ENCODE data around the gene PDZD8. TPM values are rescaled to one million over a fixed set of nuclear protein-coding genes. Genes with fewer than 3 reads are reported as not detected.

PDZD8 gene
- total RNA-seq, 1 donor from 2014 or later: 27.0 TPM

GRCh38 chr10:117320050-117320665 is 55.1 kb downstream of the PDZD8 start:
- peak; percentile 30 to 46 (median 31) for TF ChIP-seq CTCF (IDR thresholded peaks at IDR 0.05)
- no peak for TF ChIP-seq POLR2AphosphoS5 (IDR thresholded peaks at IDR 0.05; ENCODE audit: insufficient read depth in 1 of 2, low read depth in 1 of 2)
- intact Hi-C loops (cut with DNase I): no loop called here
- no peaks in the 10 kb centered on the region for H3K36me3 ChIP-seq
- H3K27ac ChIP-seq: no peak overlapping the region
- H3K4me3 ChIP-seq: no peak overlapping the region
- H3K27me3 ChIP-seq: no peaks in the 10 kb centered on the region
- H3K4me1 ChIP-seq: no peaks in the 10 kb centered on the region
- no peak for DNase-seq (ENCODE audit: extremely low spot score in 2 of 2)
- no peaks in the 10 kb centered on the region for H3K9me3 ChIP-seq

GRCh38 chr10:117318909-117319308 is 56.3 kb downstream of the PDZD8 start:
- no peaks in the 10 kb centered on the region for H3K36me3 ChIP-seq
- H3K4me1 ChIP-seq: no peaks in the 10 kb centered on the region
- no peak overlapping the region for H3K27ac ChIP-seq
- no peak overlapping the region for H3K4me3 ChIP-seq
- TF ChIP-seq CTCF (IDR thresholded peaks at IDR 0.05): no peak
- no peak for TF ChIP-seq POLR2AphosphoS5 (IDR thresholded peaks at IDR 0.05; ENCODE audit: insufficient read depth in 1 of 2, low read depth in 1 of 2)
- TF ChIP-seq POLR2A (IDR thresholded peaks at IDR 0.05): no peak
- H3K27me3 ChIP-seq: no peaks in the 10 kb centered on the region
- H3K9me3 ChIP-seq: no peaks in the 10 kb centered on the region
- no peak for DNase-seq (ENCODE audit: extremely low spot score in 2 of 2)
- intact Hi-C loops (cut with DNase I): no loop called here

DNA sequence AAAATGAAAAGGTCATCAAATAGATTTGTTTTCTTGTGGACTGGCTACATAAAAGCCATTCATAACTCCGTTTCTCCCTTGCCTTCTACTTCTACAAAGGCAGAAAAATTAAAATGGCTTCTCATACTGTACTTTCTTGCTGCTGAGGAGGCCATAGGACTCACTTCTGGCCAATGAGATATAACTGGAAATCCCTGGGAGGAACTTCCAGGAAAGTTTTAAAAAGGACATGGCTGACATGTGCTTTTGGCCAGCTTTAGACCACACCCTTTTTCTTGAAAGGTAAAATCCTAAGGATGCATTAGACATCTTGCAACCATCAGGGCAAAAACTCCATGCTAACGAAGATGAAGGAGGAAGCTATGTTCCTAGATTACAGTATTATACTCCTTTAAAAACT is 58.5 kb downstream of the PDZD8 start:
- Histone ChIP-seq H3K4me1 (no peaks in the 10 kb centered on the region), H3K27ac (no peak overlapping the region), H3K36me3 (no peaks in the 10 kb centered on the region), H3K4me3 (no peak overlapping the region), H3K9me3 (no peaks in the 10 kb centered on the region), H3K27me3 (no peaks in the 10 kb centered on the region)
- intact Hi-C loops (cut with DNase I): no loop called here
- DNase-seq (ENCODE audit: extremely low spot score in 2 of 2): no peak
- TF ChIP-seq POLR2A (IDR thresholded peaks at IDR 0.05) (no peak), CTCF (IDR thresholded peaks at IDR 0.05) (no peak)

GRCh38 chr10:117313641-117314040 is 61.6 kb downstream of the PDZD8 start:
- TF ChIP-seq POLR2A (IDR thresholded peaks at IDR 0.05): no peak
- TF ChIP-seq CTCF (IDR thresholded peaks at IDR 0.05): no peak
- Histone ChIP-seq H3K27ac (no peak overlapping the region), H3K4me3 (no peak overlapping the region), H3K27me3 (no peaks in the 10 kb centered on the region), H3K4me1 (no peaks in the 10 kb centered on the region), H3K9me3 (no peaks in the 10 kb centered on the region), H3K36me3 (no peaks in the 10 kb centered on the region)
- intact Hi-C loops (cut with DNase I): no loop called here
- DNase-seq (ENCODE audit: extremely low spot score in 2 of 2): no peak

- Histone ChIP-seq H3K4me1 (no peaks in the 10 kb centered on the region), H3K27me3 (no peaks in the 10 kb centered on the region), H3K27ac (no peak overlapping the region), H3K4me3 (no peak overlapping the region), H3K9me3 (no peaks in the 10 kb centered on the region), H3K36me3 (no peaks in the 10 kb centered on the region)
- TF ChIP-seq POLR2A (IDR thresholded peaks at IDR 0.05): no peak
- TF ChIP-seq CTCF (IDR thresholded peaks at IDR 0.05): no peak
- no peak for TF ChIP-seq POLR2AphosphoS5 (IDR thresholded peaks at IDR 0.05; ENCODE audit: insufficient read depth in 1 of 2, low read depth in 1 of 2)
- DNase-seq (ENCODE audit: extremely low spot score in 2 of 2): no peak
- intact Hi-C loops (cut with DNase I): no loop called here
Measured at GRCh38 chr10:117312430-117312829, 62.8 kb downstream of the PDZD8 start.
